ENCODE measurements around the gene CREG1.

The CREG1 gene

DNA sequence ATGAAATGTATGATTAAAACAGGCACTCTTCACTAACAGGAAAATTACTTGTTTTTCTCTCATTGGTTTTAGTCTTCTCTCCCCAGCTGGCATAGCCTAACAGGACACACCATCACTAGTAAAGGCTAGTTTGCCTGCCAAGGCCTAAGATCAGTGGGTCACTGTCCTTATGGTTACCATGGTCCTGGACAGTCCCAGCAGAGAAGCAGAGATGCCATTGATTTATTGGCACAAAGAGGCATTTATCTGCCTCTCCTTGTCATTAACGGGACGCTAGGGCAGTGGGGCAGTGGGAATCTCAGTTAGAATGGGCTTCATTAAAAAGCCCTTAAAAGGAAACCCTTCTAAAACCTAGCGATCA is 49.1 kb downstream of the CREG1 start:
- Histone ChIP-seq H3K4me1 (ENCODE audit: control insufficient read depth, insufficient read depth, low read depth, low read length) (no peaks in the 10 kb centered on the region), H3K79me1 (replicated peaks; ENCODE audit: low read length, poor library complexity, severe bottlenecking) (no peaks in the 10 kb centered on the region), H3K36me3 (ENCODE audit: control insufficient read depth in 1 of 2, insufficient read depth in 2 of 2, low read depth in 1 of 2, low read length in 2 of 2) (no peaks in the 10 kb centered on the region), H4K91ac (ENCODE audit: low read length) (no peak overlapping the region), H2BK12ac (ENCODE audit: low read length in 2 of 2) (no peak overlapping the region), H2BK120ac (ENCODE audit: low read depth, low read length) (no peak overlapping the region), H3K4ac (ENCODE audit: low read depth in 1 of 2, low read length in 2 of 2) (no peak overlapping the region), H3K23ac (ENCODE audit: low read length in 2 of 2) (no peak overlapping the region), H3K27ac (ENCODE audit: low read length, poor library complexity, severe bottlenecking) (no peak overlapping the region), H3K14ac (ENCODE audit: low read length in 2 of 2) (no peak overlapping the region), H3K18ac (ENCODE audit: low read depth in 1 of 2, low read length in 2 of 2) (no peak overlapping the region), H3K9me3 (ENCODE audit: control insufficient read depth, low read length) (no peaks in the 10 kb centered on the region), H2BK15ac (ENCODE audit: low read depth, poor library complexity, severe bottlenecking) (no peak overlapping the region), H3K9ac (ENCODE audit: low read length) (no peak overlapping the region), H2BK5ac (ENCODE audit: low read depth, low read length, poor library complexity, severe bottlenecking) (no peak overlapping the region), H3K4me2 (ENCODE audit: low read length, poor library complexity, severe bottlenecking) (no peak overlapping the region), H4K8ac (ENCODE audit: low read length) (no peak overlapping the region), H3K27me3 (ENCODE audit: control insufficient read depth in 1 of 2, insufficient read depth in 1 of 2, low read length in 2 of 2) (peaks cover 44 to 45% of the 10 kb centered on the region in 2 experiments), H3K4me3 (ENCODE audit: insufficient read depth in 1 of 2, low read depth in 1 of 2, low read length in 2 of 2) (no peak overlapping the region), H2AFZ (ENCODE audit: low read depth, low read length) (no peak overlapping the region), H2AK5ac (ENCODE audit: low read length, severe bottlenecking) (no peak overlapping the region)
- WGBS: 85% methylated on average over 3 of the region's 3 CpGs
- no peak for DNase-seq

DNA sequence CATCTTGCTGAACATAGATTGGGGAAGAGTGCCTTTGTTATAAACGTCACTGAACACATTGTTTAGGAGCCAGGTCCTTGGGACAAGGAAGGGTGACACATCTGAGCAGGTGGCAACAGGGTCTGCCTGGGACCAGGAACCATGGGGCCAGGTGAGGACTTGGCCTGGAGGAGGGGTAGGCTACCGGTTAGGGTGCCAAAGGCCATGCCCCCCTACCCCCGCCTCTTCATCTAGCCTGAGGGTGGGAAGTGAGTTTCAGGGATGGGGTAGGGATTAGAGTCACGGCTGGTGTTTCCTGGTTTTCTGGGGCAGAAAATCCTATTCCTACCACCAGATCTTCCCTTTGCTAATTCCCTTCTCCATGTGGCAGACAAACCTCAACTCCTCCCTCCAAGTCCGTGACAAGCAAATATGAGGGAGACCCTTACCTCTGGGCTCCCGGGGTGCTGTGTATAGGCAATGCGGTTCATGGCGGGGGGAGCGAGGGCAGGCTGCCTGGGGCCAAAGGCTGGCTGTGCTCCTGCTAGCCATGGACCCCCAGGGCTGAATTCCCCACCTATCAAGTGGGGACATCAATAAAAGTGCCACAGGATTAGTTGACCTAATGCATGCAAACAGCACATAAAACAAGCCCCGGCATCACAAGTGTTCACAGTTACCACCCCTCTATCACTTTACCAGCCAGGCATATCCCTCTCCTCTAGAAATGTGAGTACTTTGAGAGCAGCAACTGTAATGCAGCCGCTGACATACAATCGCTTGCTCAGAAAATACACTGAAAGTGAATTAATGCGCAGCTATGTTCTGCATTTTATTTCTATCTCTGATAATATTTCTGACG is 49.7 kb downstream of the CREG1 start:
- Histone ChIP-seq H2BK12ac (ENCODE audit: low read length in 2 of 2) (no peak overlapping the region), H3K23ac (ENCODE audit: low read length in 2 of 2) (no peak overlapping the region), H2BK15ac (ENCODE audit: low read depth, poor library complexity, severe bottlenecking) (no peak overlapping the region), H2BK120ac (ENCODE audit: low read depth, low read length) (no peak overlapping the region), H2AK5ac (ENCODE audit: low read length, severe bottlenecking) (no peak overlapping the region), H3K27me3 (ENCODE audit: control insufficient read depth in 1 of 2, insufficient read depth in 1 of 2, low read length in 2 of 2) (peaks cover 44 to 47% of the 10 kb centered on the region in 2 experiments), H4K91ac (ENCODE audit: low read length) (no peak overlapping the region), H3K27ac (ENCODE audit: low read length, poor library complexity, severe bottlenecking) (no peak overlapping the region), H3K9me3 (ENCODE audit: control insufficient read depth, low read length) (no peaks in the 10 kb centered on the region), H3K9ac (ENCODE audit: low read length) (no peak overlapping the region), H3K4me2 (ENCODE audit: low read length, poor library complexity, severe bottlenecking) (no peak overlapping the region), H3K18ac (ENCODE audit: low read depth in 1 of 2, low read length in 2 of 2) (no peak overlapping the region), H3K4ac (ENCODE audit: low read depth in 1 of 2, low read length in 2 of 2) (no peak overlapping the region), H2AFZ (ENCODE audit: low read depth, low read length) (no peak overlapping the region), H4K8ac (ENCODE audit: low read length) (no peak overlapping the region), H2BK5ac (ENCODE audit: low read depth, low read length, poor library complexity, severe bottlenecking) (no peak overlapping the region), H3K36me3 (ENCODE audit: control insufficient read depth in 1 of 2, insufficient read depth in 2 of 2, low read depth in 1 of 2, low read length in 2 of 2) (no peaks in the 10 kb centered on the region), H3K4me1 (ENCODE audit: control insufficient read depth, insufficient read depth, low read depth, low read length) (no peaks in the 10 kb centered on the region), H3K79me1 (replicated peaks; ENCODE audit: low read length, poor library complexity, severe bottlenecking) (no peaks in the 10 kb centered on the region), H3K4me3 (ENCODE audit: insufficient read depth in 1 of 2, low read depth in 1 of 2, low read length in 2 of 2) (no peak overlapping the region), H3K14ac (ENCODE audit: low read length in 2 of 2) (no peak overlapping the region)
- DNase-seq: no peak
- WGBS: 81% methylated on average over 11 of the region's 14 CpGs

DNA sequence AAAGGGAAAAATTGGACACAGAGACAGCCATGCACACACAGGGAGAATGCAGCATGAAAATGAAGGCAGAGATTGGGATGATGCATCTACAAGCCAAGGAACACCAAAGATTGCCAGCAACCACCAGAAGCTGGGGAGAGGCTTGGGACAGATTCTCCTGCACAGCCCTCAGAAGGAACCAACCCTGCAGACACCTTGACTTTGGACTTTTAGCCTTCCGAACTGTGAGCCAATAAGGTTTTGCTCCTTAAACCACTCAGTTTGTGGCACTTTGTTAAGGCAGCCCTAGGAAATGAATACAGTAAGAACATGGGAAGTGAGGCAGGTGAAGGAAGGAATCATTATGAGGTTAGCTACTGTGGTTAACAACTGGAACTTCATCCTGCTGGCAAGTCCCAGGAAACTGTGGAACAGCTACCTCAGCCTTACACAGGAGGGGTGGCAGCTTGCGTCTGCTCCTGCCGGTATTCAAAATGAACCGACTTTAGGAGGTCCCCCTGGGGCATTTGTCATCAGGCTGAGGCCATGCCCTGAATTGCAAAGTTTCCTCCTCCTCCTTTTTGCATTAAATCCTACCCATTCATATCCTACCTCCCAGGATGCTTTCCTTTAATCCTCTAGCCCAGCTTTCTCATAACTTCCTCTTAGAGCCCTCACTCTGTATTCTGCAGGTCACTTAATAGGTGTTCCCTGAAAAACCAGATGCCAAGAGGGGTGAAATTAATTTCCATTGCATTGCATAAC is 50.7 kb downstream of the CREG1 start:
- Histone ChIP-seq H3K4ac (ENCODE audit: low read depth in 1 of 2, low read length in 2 of 2) (no peak overlapping the region), H4K8ac (ENCODE audit: low read length) (no peak overlapping the region), H3K4me3 (ENCODE audit: insufficient read depth in 1 of 2, low read depth in 1 of 2, low read length in 2 of 2) (no peak overlapping the region), H3K27ac (ENCODE audit: low read length, poor library complexity, severe bottlenecking) (no peak overlapping the region), H3K18ac (ENCODE audit: low read depth in 1 of 2, low read length in 2 of 2) (no peak overlapping the region), H2AK5ac (ENCODE audit: low read length, severe bottlenecking) (no peak overlapping the region), H2BK12ac (ENCODE audit: low read length in 2 of 2) (no peak overlapping the region), H3K4me2 (ENCODE audit: low read length, poor library complexity, severe bottlenecking) (no peak overlapping the region), H3K27me3 (ENCODE audit: control insufficient read depth in 1 of 2, insufficient read depth in 1 of 2, low read length in 2 of 2) (peaks cover 50 to 55% of the 10 kb centered on the region in 2 experiments), H3K4me1 (ENCODE audit: control insufficient read depth, insufficient read depth, low read depth, low read length) (no peaks in the 10 kb centered on the region), H2AFZ (ENCODE audit: low read depth, low read length) (no peak overlapping the region), H3K79me1 (replicated peaks; ENCODE audit: low read length, poor library complexity, severe bottlenecking) (no peaks in the 10 kb centered on the region), H2BK15ac (ENCODE audit: low read depth, poor library complexity, severe bottlenecking) (no peak overlapping the region), H2BK5ac (ENCODE audit: low read depth, low read length, poor library complexity, severe bottlenecking) (no peak overlapping the region), H3K23ac (ENCODE audit: low read length in 2 of 2) (no peak overlapping the region), H3K14ac (ENCODE audit: low read length in 2 of 2) (no peak overlapping the region), H3K9ac (ENCODE audit: low read length) (no peak overlapping the region), H3K36me3 (ENCODE audit: control insufficient read depth in 1 of 2, insufficient read depth in 2 of 2, low read depth in 1 of 2, low read length in 2 of 2) (no peaks in the 10 kb centered on the region), H4K91ac (ENCODE audit: low read length) (no peak overlapping the region), H2BK120ac (ENCODE audit: low read depth, low read length) (no peak overlapping the region), H3K9me3 (ENCODE audit: control insufficient read depth, low read length) (no peaks in the 10 kb centered on the region)
- DNase-seq: no peak
- 49% methylated on average over 4 of the region's 4 CpGs for WGBS

DNA sequence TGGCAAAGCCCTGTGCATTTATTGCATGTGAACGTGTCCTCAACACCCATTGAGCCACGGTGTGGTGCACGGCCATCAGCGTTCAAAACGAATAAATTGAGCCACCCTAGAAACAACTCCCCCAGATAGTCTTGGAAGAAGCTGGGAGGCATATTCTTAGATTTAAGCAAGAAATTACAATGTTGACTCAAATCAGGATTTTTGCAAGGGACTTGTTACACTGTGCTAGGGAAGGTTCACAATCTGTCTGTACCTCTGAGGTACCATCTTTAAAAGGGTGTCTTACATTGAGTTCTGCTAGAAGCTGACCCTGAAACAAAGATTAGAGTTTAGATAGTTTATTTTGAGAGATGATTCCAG is 51.4 kb downstream of the CREG1 start:
- Histone ChIP-seq H4K8ac (ENCODE audit: low read length) (no peak overlapping the region), H3K4ac (ENCODE audit: low read depth in 1 of 2, low read length in 2 of 2) (no peak overlapping the region), H3K18ac (ENCODE audit: low read depth in 1 of 2, low read length in 2 of 2) (no peak overlapping the region), H3K9ac (ENCODE audit: low read length) (no peak overlapping the region), H4K91ac (ENCODE audit: low read length) (no peak overlapping the region), H3K14ac (ENCODE audit: low read length in 2 of 2) (no peak overlapping the region), H3K4me3 (ENCODE audit: insufficient read depth in 1 of 2, low read depth in 1 of 2, low read length in 2 of 2) (no peak overlapping the region), H3K23ac (ENCODE audit: low read length in 2 of 2) (peak overlapping the region in 1 of 2 experiments; percentile 32), H2BK12ac (ENCODE audit: low read length in 2 of 2) (no peak overlapping the region), H2BK15ac (ENCODE audit: low read depth, poor library complexity, severe bottlenecking) (no peak overlapping the region), H3K27me3 (ENCODE audit: control insufficient read depth in 1 of 2, insufficient read depth in 1 of 2, low read length in 2 of 2) (peaks cover 54 to 62% of the 10 kb centered on the region in 2 experiments), H2BK5ac (ENCODE audit: low read depth, low read length, poor library complexity, severe bottlenecking) (no peak overlapping the region), H3K79me1 (replicated peaks; ENCODE audit: low read length, poor library complexity, severe bottlenecking) (no peaks in the 10 kb centered on the region), H3K27ac (ENCODE audit: low read length, poor library complexity, severe bottlenecking) (no peak overlapping the region), H3K4me1 (ENCODE audit: control insufficient read depth, insufficient read depth, low read depth, low read length) (no peaks in the 10 kb centered on the region), H2BK120ac (ENCODE audit: low read depth, low read length) (no peak overlapping the region), H3K4me2 (ENCODE audit: low read length, poor library complexity, severe bottlenecking) (no peak overlapping the region), H2AK5ac (ENCODE audit: low read length, severe bottlenecking) (no peak overlapping the region), H2AFZ (ENCODE audit: low read depth, low read length) (no peak overlapping the region), H3K36me3 (ENCODE audit: control insufficient read depth in 1 of 2, insufficient read depth in 2 of 2, low read depth in 1 of 2, low read length in 2 of 2) (no peaks in the 10 kb centered on the region), H3K9me3 (ENCODE audit: control insufficient read depth, low read length) (no peaks in the 10 kb centered on the region)
- no peak for DNase-seq
- 96% methylated on average over 4 of the region's 5 CpGs for WGBS

Measured in mesenchymal stem cell (in vitro differentiated cells and primary cell).